ENCODE measurements around the gene BEX3. TPM values are rescaled to one million over a fixed set of nuclear protein-coding genes. Genes with fewer than 3 reads are reported as not detected.

Gene BEX3
- total RNA-seq: 100 to 1,000 TPM; 127 to 136 TPM

- ATAC-seq (ENCODE audit: insufficient number of reproducible peaks, low FRiP score, low read depth): no peak
- no peaks in the 10 kb centered on the region for H3K36me3 ChIP-seq
- H3K4me3 ChIP-seq: peak within 1 kb of the TSS; percentile 78
- DNase-seq (ENCODE audit: low spot score): no peak
- H3K9me3 ChIP-seq: no peaks in the 10 kb centered on the region
- no peaks in the 10 kb centered on the region for H3K4me1 ChIP-seq (ENCODE audit: control insufficient read depth in 1 of 2, low read depth in 2 of 2)
- H3K27ac ChIP-seq: peak within 1 kb of the TSS; percentile 66 to 77
- no peak for TF ChIP-seq CTCF (IDR thresholded peaks at IDR 0.05)
- H3K27me3 ChIP-seq (replicated peaks; ENCODE audit: insufficient read depth): no peaks in the 10 kb centered on the region
These were observed at the start of gene BEX3 for GRCh38 chrX:103376118-103376978. Gene BEX3, plus strand, starts transcription at chrX:103376538. Its CDS starts 984 bp downstream, at chrX:103377522.

DNA sequence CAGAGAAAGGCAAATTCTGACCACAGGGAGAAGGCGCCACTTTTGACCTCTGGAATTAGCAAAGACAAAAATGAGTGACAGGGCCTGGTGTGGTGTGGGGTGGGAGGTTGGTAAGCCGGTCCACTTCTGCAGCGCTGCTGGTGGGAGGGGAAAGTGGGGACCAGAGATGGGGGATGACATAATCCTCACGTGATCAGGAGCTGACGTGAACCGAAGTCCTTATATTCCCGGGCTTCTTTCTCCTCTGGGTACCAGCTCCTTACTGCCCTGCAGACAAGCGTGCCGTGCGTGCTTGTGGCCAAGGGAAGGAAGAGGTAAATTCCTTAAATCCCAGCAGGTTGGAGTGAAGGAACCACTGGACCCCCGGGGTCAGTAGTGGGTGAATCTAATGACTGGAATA, 46.3 kb upstream of the BEX3 start, which contains the start of gene TCEAL7:
TSS of gene TCEAL7 (plus strand) at position 249 of the 400 bp plus-strand sequence. CDS start 1,165 bp downstream, outside the sequence.
- Histone ChIP-seq H3K4me1 (ENCODE audit: control insufficient read depth in 1 of 2, low read depth in 2 of 2) (no peaks in the 10 kb centered on the region), H3K4me3 (peak within 1 kb of the TSS; percentile 68), H3K27ac (no peak within 1 kb of the TSS), H3K36me3 (no peaks in the 10 kb centered on the region), H3K27me3 (replicated peaks; ENCODE audit: insufficient read depth) (no peaks in the 10 kb centered on the region), H3K9me3 (no peaks in the 10 kb centered on the region)
- peak; percentile 91 for ATAC-seq (ENCODE audit: insufficient number of reproducible peaks, low FRiP score, low read depth)
- TF ChIP-seq CTCF (IDR thresholded peaks at IDR 0.05): no peak
- no peak for DNase-seq (ENCODE audit: low spot score)

- Histone ChIP-seq H3K27me3 (replicated peaks; ENCODE audit: insufficient read depth) (no peaks in the 10 kb centered on the region), H3K9me3 (no peaks in the 10 kb centered on the region), H3K4me3 (peak overlapping the region; percentile 68), H3K36me3 (no peaks in the 10 kb centered on the region), H3K27ac (no peak overlapping the region), H3K4me1 (ENCODE audit: control insufficient read depth in 1 of 2, low read depth in 2 of 2) (no peaks in the 10 kb centered on the region)
- ATAC-seq (ENCODE audit: insufficient number of reproducible peaks, low FRiP score, low read depth): no peak
- TF ChIP-seq CTCF (IDR thresholded peaks at IDR 0.05): no peak
- DNase-seq (ENCODE audit: low spot score): no peak
These were observed 45.6 kb upstream of the BEX3 start for GRCh38 chrX:103330681-103331288.

DNA sequence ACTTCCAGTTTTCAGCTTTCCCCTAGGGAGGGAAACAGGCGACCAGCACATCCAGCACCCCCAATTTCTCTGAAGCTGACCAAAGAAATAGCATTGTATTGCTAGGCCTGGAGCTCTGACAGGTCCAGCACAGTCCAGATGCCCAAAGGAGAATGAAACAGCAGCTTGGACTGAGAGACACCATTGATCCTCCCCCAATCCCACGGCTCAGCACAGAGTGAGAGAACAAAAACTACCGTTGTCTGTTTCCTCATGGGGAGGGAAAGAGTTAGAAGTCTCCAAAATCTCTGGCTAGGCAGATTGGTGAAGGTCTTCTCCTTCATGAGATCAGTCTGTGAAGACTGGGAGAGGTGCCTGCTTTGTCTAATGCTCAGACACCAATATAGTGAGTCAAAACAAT, 37.7 kb upstream of the BEX3 start:
- no peak overlapping the region for H3K4me3 ChIP-seq
- no peak for ATAC-seq (ENCODE audit: insufficient number of reproducible peaks, low FRiP score, low read depth)
- no peak for TF ChIP-seq CTCF (IDR thresholded peaks at IDR 0.05)
- H3K4me1 ChIP-seq (ENCODE audit: control insufficient read depth in 1 of 2, low read depth in 2 of 2): no peaks in the 10 kb centered on the region
- H3K9me3 ChIP-seq: no peaks in the 10 kb centered on the region
- DNase-seq (ENCODE audit: low spot score): no peak
- no peak overlapping the region for H3K27ac ChIP-seq
- no peaks in the 10 kb centered on the region for H3K27me3 ChIP-seq (replicated peaks; ENCODE audit: insufficient read depth)
- H3K36me3 ChIP-seq: no peaks in the 10 kb centered on the region

GRCh38 chrX:103343105-103343504, 33.2 kb upstream of the BEX3 start:
- H3K27me3 ChIP-seq (replicated peaks; ENCODE audit: insufficient read depth): no peaks in the 10 kb centered on the region
- DNase-seq (ENCODE audit: low spot score) (no peak), ATAC-seq (ENCODE audit: insufficient number of reproducible peaks, low FRiP score, low read depth) (no peak)
- H3K36me3 ChIP-seq: no peaks in the 10 kb centered on the region
- H3K4me3 ChIP-seq: no peak overlapping the region
- H3K27ac ChIP-seq: no peak overlapping the region
- peak; percentile 61 for TF ChIP-seq CTCF (IDR thresholded peaks at IDR 0.05)
- H3K4me1 ChIP-seq (ENCODE audit: control insufficient read depth in 1 of 2, low read depth in 2 of 2): no peaks in the 10 kb centered on the region
- no peaks in the 10 kb centered on the region for H3K9me3 ChIP-seq
